K562 (cell line): ENCODE results near the gene SCLY. TPM values are rescaled to one million over a fixed set of nuclear protein-coding genes. Genes with fewer than 3 reads are reported as not detected.

Experiments used
- ATAC-seq: fragments of 200-7000 bp; cut with Tn5 transposase; 3 replicates; pipeline ENCODE4 v1.9.1; 2020; ENCODE audit warnings: moderate library complexity
- BruUV-seq: library from RNA; stranded (reverse); fragments of 400-500 nt; replicated peaks from 2 replicates; lab custom pipeline; 2021; lab: Mats Ljungman, UMichigan
- CTCF ChIA-PET: fragments of 300-600 bp; formaldehyde crosslinking; extraction: SDS; loops from one replicate; lab custom pipeline; 2021; ENCODE audit warnings: low intra/inter-chr PET ratio; lab: Yijun Ruan, JAX
- POLR2A ChIA-PET: fragments of 300-600, 350-650 bp; sonication (Branson Sonifier 250); formaldehyde crosslinking; extraction: SDS; loops from one replicate; lab custom pipeline; 2021; ENCODE audit warnings: antibody characterized with exemption, inconsistent platforms; lab: Yijun Ruan, JAX
- DNase-seq, 4 experiments: peaks; one replicate each; pipeline versions ENCODE4 v3.0.0 to v3.0.0-alpha.2; 2011 to 2018; ENCODE audit warnings: low spot score in 3 of 4, mixed read lengths in 3 of 4; ENCODE audit errors: extremely low read depth in 1 of 4
- FAIRE-seq: peaks from 2 replicates; lab custom pipeline; 2011; peaks lifted over from hg19 to GRCh38; lab: Jason Lieb, UNC
- H2AFZ ChIP-seq: 2 replicates; pipeline ENCODE4 v1.6.0; 2011; ENCODE audit warnings: low read depth, low read length, control low read depth, inconsistent platforms
- H3K27ac ChIP-seq: fragments of 200-600 bp; 3 replicates; pipeline ENCODE4 v1.8.0; 2011; ENCODE audit warnings: low read depth, mild to moderate bottlenecking, control low read depth, inconsistent platforms, low read length, moderate library complexity, mixed read lengths; ENCODE audit errors: extremely low read depth
- H3K27me3 ChIP-seq, 2 experiments: fragments of 300-600 bp in 1 of 2; 2 replicates in 1 of 2; 3 replicates in 1 of 2; pipeline versions ENCODE4 v1.6.0 to v1.8.0; 2011; ENCODE audit warnings: inconsistent platforms in 2 of 2, low read length in 2 of 2, mild to moderate bottlenecking in 1 of 2, mixed read lengths in 1 of 2, moderate library complexity in 1 of 2; ENCODE audit not compliant: control insufficient read depth in 2 of 2, insufficient read depth in 2 of 2
- H3K36me3 ChIP-seq: fragments of 300-600 bp; 3 replicates; pipeline ENCODE4 v1.8.0; 2011; ENCODE audit warnings: mild to moderate bottlenecking, low read length, inconsistent platforms; ENCODE audit not compliant: control insufficient read depth, insufficient read depth
- H3K4me1 ChIP-seq, 2 experiments: fragments of 200-600 bp in 1 of 2; replicated peaks in 1 of 2; 2 replicates in 1 of 2; 3 replicates in 1 of 2; pipeline versions ENCODE4 v1.5.1 to v1.8.0; 2011; ENCODE audit warnings: inconsistent platforms in 2 of 2, low read length in 2 of 2, mild to moderate bottlenecking in 1 of 2, mixed read lengths in 1 of 2, moderate library complexity in 1 of 2; ENCODE audit not compliant: control insufficient read depth in 2 of 2, insufficient read depth in 2 of 2
- H3K4me2 ChIP-seq: 2 replicates; pipeline ENCODE4 v1.6.1; 2011; ENCODE audit warnings: low read length, control low read depth, inconsistent platforms, mixed read lengths; ENCODE audit not compliant: insufficient read depth
- H3K4me3 ChIP-seq: fragments of 200-600 bp; sonication (generic), shearing (Covaris generic); 2 replicates; pipeline ENCODE4 v1.5.1; 2016; ENCODE audit warnings: control low read depth, inconsistent platforms
- H3K79me2 ChIP-seq: fragments of 200-600 bp; 3 replicates; pipeline ENCODE4 v1.8.0; 2011; ENCODE audit warnings: low read length, inconsistent platforms; ENCODE audit not compliant: control insufficient read depth, insufficient read depth
- H3K9ac ChIP-seq, 2 experiments: 2 replicates each; pipeline versions ENCODE4 v1.6.0 to v1.6.1; 2011; ENCODE audit warnings: low read depth in 2 of 2, low read length in 2 of 2, control low read depth in 1 of 2, inconsistent platforms in 1 of 2, mild to moderate bottlenecking in 1 of 2, mixed read lengths in 1 of 2; ENCODE audit not compliant: insufficient read depth in 1 of 2
- H3K9me1 ChIP-seq: one replicate; pipeline ENCODE4 v1.6.0; 2011; ENCODE audit warnings: inconsistent platforms, mild to moderate bottlenecking, low read length, moderate library complexity; ENCODE audit not compliant: control insufficient read depth, insufficient read depth
- H3K9me3 ChIP-seq: replicated peaks from 2 replicates; pipeline ENCODE4 v1.5.1; 2011; ENCODE audit warnings: low read depth, low read length, inconsistent platforms; ENCODE audit not compliant: control insufficient read depth, insufficient read depth
- H4K20me1 ChIP-seq: replicated peaks from 2 replicates; pipeline ENCODE4 v1.6.1; 2011; ENCODE audit warnings: low read length, inconsistent platforms, mixed read lengths; ENCODE audit not compliant: control insufficient read depth, insufficient read depth
- NFE2L1 ChIP-seq: fragments of 450-650 bp; IDR thresholded peaks from 2 replicates; pipeline ENCODE4 v1.6.1; 2016; ENCODE audit warnings: missing genetic modification characterization, low read depth, mild to moderate bottlenecking, missing compliant biosample characterization, moderate library complexity, borderline replicate concordance
- WGBS: fragments of 100-300 bp; shearing (Covaris generic); methylation state at CpG from one replicate; pipeline ENCODE4 v1.1.6; 2016; ENCODE audit warnings: low coverage, mixed read lengths; ENCODE audit not compliant: insufficient coverage; ENCODE audit errors: missing lambda C conversion rate; 5-methylcytosine and 5-hydroxymethylcytosine counted together
- in situ Hi-C: fragments of 300-500 bp; cut with MboI; formaldehyde crosslinking; loops from 4 replicates; pipeline ENCODE4 v1.15.0; 2018; ENCODE audit warnings: inconsistent platforms, mixed read lengths
- intact Hi-C: fragments of 100-400 bp; cut with micrococcal nuclease; formaldehyde crosslinking; loops from 2 replicates; pipeline ENCODE4 v1.14.2; 2022
- polyA plus RNA-seq, 8 experiments: library from polyadenylated mRNA; depleted of rRNA in 4 of 8; stranded (reverse) in 5 of 8; unstranded in 3 of 8; fragments of >200 nt; fragmentation: Nextera tagmentation in 2 of 8; fragmentation: Illumina TruSeq in 1 of 8; extraction: Ambion mirVana in 2 of 8; extraction: Trizol in 1 of 8; gene quantifications; 2 replicates each; pipeline versions ENCODE4 v1.2.1 to v1.2.3, GENCODE V29; 2011 to 2014; ENCODE audit warnings: inconsistent platforms in 1 of 8, missing spikeins in 1 of 8
- total RNA-seq, 7 experiments: library from RNA; depleted of rRNA in 6 of 7; stranded (reverse); fragments of >200 nt in 6 of 7; fragmentation: Illumina TruSeq in 2 of 7; extraction: Trizol in 2 of 7; gene quantifications; 2 replicates each; pipeline versions ENCODE4 v1.2.1 to v1.2.3, GENCODE V29; 2011 to 2021; ENCODE audit warnings: low replicate concordance in 1 of 7
- TF ChIP-seq, protein P1 (sequence below): sonication (generic); formaldehyde crosslinking; IDR thresholded peaks from 2 replicates; pipeline ENCODE4 v1.8.1; 2023; ENCODE audit warnings: mild to moderate bottlenecking, missing genetic modification reagents

SCLY gene
- total and polyA plus RNA-seq, 9 of the 15 experiments (the other 6 are each of a cell fraction or from before 2014, with no cell fraction given): 2.6 to 32.2 (median 21.1) TPM

DNA sequence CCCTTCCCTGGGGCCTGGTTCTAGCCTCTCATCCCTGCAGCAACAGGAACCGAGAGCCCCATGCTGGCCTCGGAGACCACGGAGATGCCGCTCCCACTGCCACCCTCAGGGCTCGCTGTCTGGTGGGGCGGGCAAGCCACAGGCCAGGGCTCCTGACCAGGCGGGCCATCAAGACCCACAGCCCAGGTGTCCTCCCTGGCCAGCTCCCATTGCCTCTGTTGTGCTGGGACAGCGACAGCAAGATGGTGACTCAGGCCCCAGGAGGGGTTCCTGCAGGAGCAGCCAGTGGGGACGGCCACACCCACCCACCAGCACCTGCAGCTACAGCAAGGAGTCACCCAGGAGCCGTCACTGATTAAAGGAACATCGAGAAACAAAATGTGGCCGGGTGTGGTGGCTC is 85.0 kb downstream of the SCLY start:
- Histone ChIP-seq H3K36me3 (no peaks in the 10 kb centered on the region), H3K9me1 (no peaks in the 10 kb centered on the region), H3K27ac (no peak overlapping the region), H3K9ac (no peak overlapping the region), H4K20me1 (no peaks in the 10 kb centered on the region), H3K79me2 (no peaks in the 10 kb centered on the region)
- in situ Hi-C loops (no loop called here), intact Hi-C loops (no loop called here)
- CTCF ChIA-PET: no interaction called here
- TF ChIP-seq, protein P1, sequence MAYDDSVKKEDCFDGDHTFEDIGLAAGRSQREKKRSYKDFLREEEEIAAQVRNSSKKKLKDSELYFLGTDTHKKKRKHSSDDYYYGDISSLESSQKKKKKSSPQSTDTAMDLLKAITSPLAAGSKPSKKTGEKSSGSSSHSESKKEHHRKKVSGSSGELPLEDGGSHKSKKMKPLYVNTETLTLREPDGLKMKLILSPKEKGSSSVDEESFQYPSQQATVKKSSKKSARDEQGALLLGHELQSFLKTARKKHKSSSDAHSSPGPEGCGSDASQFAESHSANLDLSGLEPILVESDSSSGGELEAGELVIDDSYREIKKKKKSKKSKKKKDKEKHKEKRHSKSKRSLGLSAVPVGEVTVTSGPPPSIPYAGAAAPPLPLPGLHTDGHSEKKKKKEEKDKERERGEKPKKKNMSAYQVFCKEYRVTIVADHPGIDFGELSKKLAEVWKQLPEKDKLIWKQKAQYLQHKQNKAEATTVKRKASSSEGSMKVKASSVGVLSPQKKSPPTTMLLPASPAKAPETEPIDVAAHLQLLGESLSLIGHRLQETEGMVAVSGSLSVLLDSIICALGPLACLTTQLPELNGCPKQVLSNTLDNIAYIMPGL (CRISPR knock-in tag): no peak
- TF ChIP-seq NFE2L1: no peak
- TF ChIP-seq, all 486 proteins: peak for 0
- DNase-seq (peak in 1 of 4 experiments; percentile 35), FAIRE-seq (no peak), ATAC-seq (peak; percentile 25; the same call in 1 of the 3 replicates)
- 35% methylated on average over 7 of the region's 12 CpGs for WGBS
- H3K9me3 ChIP-seq: no peaks in the 10 kb centered on the region
- peaks cover 0 to under 1% of the 10 kb centered on the region in 2 experiments; a peak in 2 of 5 replicates for H3K27me3 ChIP-seq
- no TSS peak for BruUV-seq
- peaks cover 0 to 49% of the 10 kb centered on the region in 2 experiments; a peak in 4 of 5 replicates for H3K4me1 ChIP-seq
- no peak overlapping the region for H3K4me3 ChIP-seq
- H2AFZ ChIP-seq: no peak overlapping the region
- H3K4me2 ChIP-seq: no peak overlapping the region
- POLR2A ChIA-PET: no interaction called here
